Transverse colon (tissue), 4 donors: ENCODE results near the gene ZNF761. TPM values are rescaled to one million over a fixed set of nuclear protein-coding genes. Genes with fewer than 3 reads are reported as not detected.
"Not testable (repeated sequence)": the region's sequence is repeated elsewhere in the genome, so short reads cannot be mapped to it uniquely, and the experiment has no call there.

Experiments used
- DNase-seq: peaks from one replicate; pipeline ENCODE4 v3.0.0-alpha.2; 2019
- H3K27ac ChIP-seq, 4 donors: fragments of 200-600 bp; sonication (generic); 2 replicates each; pipeline ENCODE4 v1.5.1; 2016 to 2018; ENCODE audit warnings: inconsistent platforms in 4 of 4
- H3K27me3 ChIP-seq: fragments of 200-600 bp; sonication (generic); 2 replicates; pipeline ENCODE4 v1.5.1; 2017; ENCODE audit warnings: inconsistent platforms
- H3K36me3 ChIP-seq, 4 donors: fragments of 200-600 bp; sonication (generic); 2 replicates each; pipeline ENCODE4 v1.5.1; 2017 to 2019; ENCODE audit warnings: inconsistent platforms in 4 of 4
- H3K4me1 ChIP-seq, 4 donors: fragments of 200-600 bp; sonication (generic); 2 replicates each; pipeline ENCODE4 v1.5.1; 2017 to 2020; ENCODE audit warnings: inconsistent platforms in 4 of 4
- H3K4me3 ChIP-seq, 4 donors: fragments of 200-600 bp; sonication (generic); 1 replicate in 1 of 4; 2 replicates in 3 of 4; pipeline versions ENCODE4 v1.5.1 to v1.6.1; 2017 to 2019; ENCODE audit warnings: inconsistent platforms in 4 of 4
- H3K9me3 ChIP-seq, 2 donors: fragments of 200-600 bp; sonication (generic); 2 replicates each; pipeline ENCODE4 v1.5.1; 2017 to 2019; ENCODE audit warnings: inconsistent platforms in 2 of 2
- CTCF ChIP-seq, 5 experiments: fragments of 200-600 bp in 3 of 5; fragments of 450-650 bp in 2 of 5; sonication (generic) in 3 of 5; IDR thresholded peaks; 1 replicate in 2 of 5; 2 replicates in 3 of 5; pipeline ENCODE4 v1.5.1; 2016 to 2017; ENCODE audit warnings: antibody characterized with exemption in 5 of 5, inconsistent platforms in 3 of 5, mild to moderate bottlenecking in 2 of 5, moderate library complexity in 1 of 5
- EP300 ChIP-seq: sonication (generic); formaldehyde crosslinking; IDR thresholded peaks from one replicate; pipeline ENCODE4 v1.6.1; 2017; ENCODE audit warnings: antibody characterized with exemption, low read depth
- POLR2A ChIP-seq: fragments of 450-650 bp; IDR thresholded peaks from one replicate; pipeline ENCODE4 v1.6.1; 2016; ENCODE audit warnings: antibody characterized with exemption, mild to moderate bottlenecking, moderate library complexity
- POLR2AphosphoS5 ChIP-seq, 3 donors: sonication (generic); formaldehyde crosslinking; IDR thresholded peaks; one replicate each; pipeline ENCODE4 v1.6.1; 2016; ENCODE audit warnings: antibody characterized with exemption in 3 of 3
- WGBS, 2 donors: methylation state at CpG; one replicate each; pipeline ENCODE4 v1.1.5; 2018; ENCODE audit warnings: low coverage in 1 of 2; 5-methylcytosine and 5-hydroxymethylcytosine counted together
- in situ Hi-C, 4 donors: fragments of 200-750 bp; cut with MboI; loops; one replicate each; pipeline versions ENCODE4 v1.15.0 to v1.15.1; 2017; ENCODE audit warnings: low sequenced_read_pairs in 3 of 4, low pct_ligation_motif_present in 1 of 4, low pct_unique_long_range_greater_than_20kb in 1 of 4
- intact Hi-C: fragments of 100-400 bp; cut with DNase I; formaldehyde crosslinking; loops from one replicate; pipeline ENCODE4 v1.15.1; 2023; ENCODE audit warnings: low total_unique reads
- total RNA-seq, 4 donors: library from RNA; depleted of rRNA; stranded (reverse); fragments of >200 nt; gene quantifications; one replicate each; pipeline ENCODE4 v1.1.0, GENCODE V29; 2016

ZNF761 gene
- total RNA-seq, 4 donors from 2014 or later = 3.0 to 15.1 (median 10.2) TPM

- intact Hi-C loops = no loop called here
- Histone ChIP-seq H3K27me3 (no peaks in the 10 kb centered on the region), H3K36me3 (peaks cover 0 to 18% (median 0%) of the 10 kb centered on the region in 4 donors), H3K4me1 (peaks cover 4 to 7% (median 5%) of the 10 kb centered on the region in 4 donors), H3K9me3 (peaks cover 12 to 19% of the 10 kb centered on the region in 2 donors), H3K27ac (no peak overlapping the region), H3K4me3 (no peak overlapping the region)
- 85 to 87% methylated on average over 6 to 8 of the region's 8 CpGs for WGBS, 2 donors
- no peak for DNase-seq
- TF ChIP-seq CTCF (IDR thresholded peaks at IDR 0.05) = no peak
- no peak for TF ChIP-seq POLR2A
- TF ChIP-seq POLR2AphosphoS5 (IDR thresholded peaks at IDR 0.05) = no peak
- TF ChIP-seq EP300 = no peak
- in situ Hi-C loops = no loop called here
Measured at GRCh38 chr19:53389571-53389970, 42.2 kb upstream of the ZNF761 start.

GRCh38 chr19:53389978-53390377 is 41.8 kb upstream of the ZNF761 start:
- peaks cover 8 to 15% of the 10 kb centered on the region in 2 donors for H3K9me3 ChIP-seq
- TF ChIP-seq POLR2AphosphoS5 (IDR thresholded peaks at IDR 0.05) (no peak), EP300 (no peak), CTCF (IDR thresholded peaks at IDR 0.05) (no peak), POLR2A (no peak)
- peaks cover 0 to 14% (median 0%) of the 10 kb centered on the region in 4 donors for H3K36me3 ChIP-seq
- H3K4me3 ChIP-seq = no peak overlapping the region
- H3K27ac ChIP-seq = no peak overlapping the region
- no peak for DNase-seq
- WGBS, 2 donors = 71 to 73% methylated on average over 2 to 22 of the region's 22 CpGs
- in situ Hi-C loops (no loop called here), intact Hi-C loops (no loop called here)
- no peaks in the 10 kb centered on the region for H3K27me3 ChIP-seq
- H3K4me1 ChIP-seq = peaks cover 4 to 9% (median 6%) of the 10 kb centered on the region in 4 donors

- no peaks in the 10 kb centered on the region for H3K27me3 ChIP-seq
- intact Hi-C loops (no loop called here), in situ Hi-C loops (no loop called here)
- peak overlapping the region; percentile 79 to 97 (median 92) for H3K27ac ChIP-seq
- H3K4me3 ChIP-seq = peak overlapping the region; percentile 28 to 92 (median 70)
- peak; percentile 28 for DNase-seq
- WGBS, 2 donors = 0 to 20% methylated on average over 3 to 18 of the region's 18 CpGs
- TF ChIP-seq POLR2A = no peak
- no peak for TF ChIP-seq CTCF (IDR thresholded peaks at IDR 0.05)
- TF ChIP-seq POLR2AphosphoS5 (IDR thresholded peaks at IDR 0.05) = no peak
- no peak for TF ChIP-seq EP300
- H3K36me3 ChIP-seq = peaks cover 0 to 15% (median 5%) of the 10 kb centered on the region in 4 donors
- peaks cover 4 to 25% (median 17%) of the 10 kb centered on the region in 4 donors for H3K4me1 ChIP-seq
- peaks cover 5 to 6% of the 10 kb centered on the region in 2 donors for H3K9me3 ChIP-seq
Measured at GRCh38 chr19:53394522-53394973, 37.2 kb upstream of the ZNF761 start.

DNA sequence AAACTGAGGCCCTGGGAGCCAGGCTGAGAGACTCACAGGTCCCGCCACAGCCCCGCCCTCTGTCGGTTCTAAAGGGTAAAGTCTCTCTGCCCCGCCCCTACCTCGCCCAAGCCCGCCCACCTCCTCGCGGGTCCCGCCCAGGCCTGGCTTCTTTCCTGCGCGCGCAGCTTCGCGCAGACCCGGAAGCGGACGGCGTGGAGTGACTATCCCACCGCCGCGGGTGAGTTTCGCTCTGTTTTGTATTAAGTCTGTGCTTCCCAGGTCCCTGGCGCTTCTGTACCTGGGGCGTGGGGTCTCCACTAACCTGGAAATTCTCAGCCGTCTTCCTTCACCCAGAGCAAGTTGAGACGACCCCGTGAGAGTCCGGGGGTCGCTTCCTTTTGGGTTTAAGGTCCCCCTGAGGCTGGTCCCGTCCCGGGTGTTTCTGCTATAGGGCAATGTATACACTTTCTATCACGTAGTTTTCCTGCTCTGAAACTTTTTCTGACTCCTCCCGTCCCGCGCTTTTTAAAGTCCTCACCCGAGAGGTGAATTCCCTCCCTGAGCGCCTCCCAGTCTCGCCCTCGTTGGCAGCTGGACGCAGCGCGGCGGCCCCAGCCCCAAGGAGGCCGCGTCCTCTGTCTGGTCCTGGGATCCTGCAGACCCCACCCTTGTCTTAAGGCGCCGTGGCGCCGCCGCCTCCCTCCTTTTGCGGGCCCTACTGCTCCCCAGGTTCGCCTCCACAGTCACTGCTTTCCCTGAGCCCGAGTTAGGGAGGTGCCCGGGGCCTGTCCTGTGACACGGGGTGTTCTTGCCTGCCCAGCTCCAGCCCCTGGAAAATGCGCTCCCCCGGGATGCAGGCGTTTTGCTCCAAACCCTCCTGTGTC is 36.6 kb upstream of the ZNF761 start, which contains the start of gene ZNF765:
Gene ZNF765, plus strand, starts transcription at position 176 of the 866 bp plus-strand sequence. CDS start 2,867 bp downstream, outside the sequence.
- intact Hi-C loops (no loop called here), in situ Hi-C loops (no loop called here)
- peak within 1 kb of the TSS; percentile 79 to 97 (median 92) for H3K27ac ChIP-seq
- WGBS, 2 donors = 0% methylated on average over 55 of the region's 58 CpGs; no CpG with 5 or more reads in 1 of the 2 donors
- TF ChIP-seq POLR2A = peak; percentile 86
- TF ChIP-seq EP300 = no peak
- peak; percentile 75 to 92 (median 90) for TF ChIP-seq POLR2AphosphoS5 (IDR thresholded peaks at IDR 0.05)
- peak; percentile 38 to 79 (median 56) for TF ChIP-seq CTCF (IDR thresholded peaks at IDR 0.05)
- peaks cover 0 to 21% (median 8%) of the 10 kb centered on the region in 4 donors for H3K36me3 ChIP-seq
- H3K9me3 ChIP-seq = peaks cover 3 to 4% of the 10 kb centered on the region in 2 donors
- peaks cover 4 to 25% (median 17%) of the 10 kb centered on the region in 4 donors for H3K4me1 ChIP-seq
- H3K27me3 ChIP-seq = no peaks in the 10 kb centered on the region
- DNase-seq = peak; percentile 96
- peak within 1 kb of the TSS; percentile 50 to 95 (median 92) for H3K4me3 ChIP-seq

DNA sequence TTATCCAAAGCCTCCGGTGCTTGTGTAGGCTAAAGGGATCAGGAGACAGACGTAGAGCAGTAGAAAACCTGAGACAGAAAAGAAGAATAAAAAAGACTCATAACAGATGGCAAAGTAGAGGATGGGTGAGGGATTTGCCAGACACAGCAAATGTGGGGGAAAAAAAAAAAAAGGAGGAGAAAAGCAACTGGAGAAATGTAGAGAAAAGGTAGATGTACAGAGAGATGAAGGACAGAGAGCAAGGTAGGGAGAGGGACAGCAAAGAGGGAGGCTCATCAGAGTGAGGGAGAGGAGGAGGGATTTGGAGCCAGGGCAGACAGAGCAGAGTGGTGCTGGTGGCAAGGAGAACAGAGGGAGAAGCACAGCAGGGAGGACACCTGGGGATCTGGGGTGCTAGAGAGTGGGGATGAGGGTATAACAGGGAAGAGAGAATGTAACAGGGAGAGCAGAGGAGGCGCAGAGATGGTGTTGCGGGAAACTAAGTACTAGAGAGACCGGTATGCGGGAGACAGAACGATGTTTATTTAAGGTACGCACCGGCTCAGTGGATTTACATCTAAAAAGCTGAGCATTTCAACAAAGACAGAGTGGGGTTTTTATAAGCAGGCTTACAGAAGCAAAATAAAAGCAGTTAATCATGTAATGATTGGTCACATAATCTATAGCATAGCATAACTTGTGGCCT is 35.8 kb upstream of the ZNF761 start:
- H3K27ac ChIP-seq = peak overlapping the region; percentile 79 to 97 (median 92)
- intact Hi-C loops, H3K27me3 ChIP-seq, H3K9me3 ChIP-seq, DNase-seq, in situ Hi-C loops: not testable (repeated sequence)
- H3K4me3 ChIP-seq = peak overlapping the region; percentile 50 to 95 (median 92)
- 16% methylated on average over 9 of the region's 9 CpGs; no CpG with 5 or more reads in 1 of the 2 donors for WGBS, 2 donors
- H3K4me1 ChIP-seq = peaks cover 4 to 25% (median 17%) of the 10 kb centered on the region in 4 donors
- peaks cover 0 to 28% (median 10%) of the 10 kb centered on the region in 4 donors for H3K36me3 ChIP-seq
